ENCODE data around the gene AKT2. TPM values are rescaled to one million over a fixed set of nuclear protein-coding genes. Genes with fewer than 3 reads are reported as not detected.

Gene AKT2
- total RNA-seq, 4 donors from 2014 or later: 64.2 to 88.9 (median 72.8) TPM

- 83 to 85% methylated on average over 1 to 2 of the region's 13 CpGs for WGBS, 2 donors (ENCODE audit: low coverage in 1 of 2)
Observed at GRCh38 chr19:40323705-40324104, 38.6 kb upstream of the AKT2 start.

GRCh38 chr19:40322951-40323615 is 37.9 kb upstream of the AKT2 start:
- Histone ChIP-seq H3K9me3 (no peaks in the 10 kb centered on the region), H3K4me3 (no peak overlapping the region), H3K27me3 (no peaks in the 10 kb centered on the region), H3K27ac (no peak overlapping the region), H3K36me3 (peaks cover 0 to 95% of the 10 kb centered on the region in 2 donors), H3K4me1 (no peaks in the 10 kb centered on the region)
- no peak for TF ChIP-seq CTCF (IDR thresholded peaks at IDR 0.05)
- WGBS, 2 donors (ENCODE audit: low coverage in 1 of 2): 80% methylated on average over 1 of the region's 15 CpGs; no CpG with 5 or more reads in 1 of the 2 donors
- ATAC-seq: no peak

More at GRCh38 chr19:40323705-40324104, 38.6 kb upstream of the AKT2 start:
- peaks cover 0 to 96% of the 10 kb centered on the region in 2 donors for H3K36me3 ChIP-seq
- ATAC-seq: no peak
- no peak overlapping the region for H3K4me3 ChIP-seq
- no peaks in the 10 kb centered on the region for H3K27me3 ChIP-seq
- H3K9me3 ChIP-seq: no peaks in the 10 kb centered on the region
- TF ChIP-seq EP300 (IDR thresholded peaks at IDR 0.05) (no peak), POLR2A (IDR thresholded peaks at IDR 0.05) (no peak), POLR2AphosphoS5 (IDR thresholded peaks at IDR 0.05) (no peak), CTCF (IDR thresholded peaks at IDR 0.05) (no peak)
- H3K27ac ChIP-seq: no peak overlapping the region
- H3K4me1 ChIP-seq: no peaks in the 10 kb centered on the region

- H3K4me1 ChIP-seq: no peaks in the 10 kb centered on the region
- no peak for TF ChIP-seq CTCF (IDR thresholded peaks at IDR 0.05)
- TF ChIP-seq POLR2A (IDR thresholded peaks at IDR 0.05): no peak
- no peak for TF ChIP-seq POLR2AphosphoS5 (IDR thresholded peaks at IDR 0.05)
- no peak for TF ChIP-seq EP300 (IDR thresholded peaks at IDR 0.05)
- 100% methylated on average over 2 of the region's 7 CpGs; no CpG with 5 or more reads in 1 of the 2 donors for WGBS, 2 donors (ENCODE audit: low coverage in 1 of 2)
- no peaks in the 10 kb centered on the region for H3K27me3 ChIP-seq
- no peaks in the 10 kb centered on the region for H3K9me3 ChIP-seq
- H3K36me3 ChIP-seq: peaks cover 0 to 94% of the 10 kb centered on the region in 2 donors
- H3K27ac ChIP-seq: no peak overlapping the region
- no peak for ATAC-seq
- H3K4me3 ChIP-seq: no peak overlapping the region
Observed at GRCh38 chr19:40322271-40322610, 37.1 kb upstream of the AKT2 start.

- H3K4me1 ChIP-seq: no peaks in the 10 kb centered on the region
- H3K4me3 ChIP-seq: no peak overlapping the region
- WGBS, 2 donors (ENCODE audit: low coverage in 1 of 2): 82 to 100% methylated on average over 1 to 5 of the region's 27 CpGs
- TF ChIP-seq CTCF (IDR thresholded peaks at IDR 0.05): no peak
- no peak for TF ChIP-seq POLR2AphosphoS5 (IDR thresholded peaks at IDR 0.05)
- TF ChIP-seq POLR2A (IDR thresholded peaks at IDR 0.05): no peak
- no peak for TF ChIP-seq EP300 (IDR thresholded peaks at IDR 0.05)
- no peak for ATAC-seq
- H3K27me3 ChIP-seq: no peaks in the 10 kb centered on the region
- H3K9me3 ChIP-seq: no peaks in the 10 kb centered on the region
- no peak overlapping the region for H3K27ac ChIP-seq
- peaks cover 0 to 91% of the 10 kb centered on the region in 2 donors for H3K36me3 ChIP-seq
Observed at GRCh38 chr19:40321566-40322270, 36.6 kb upstream of the AKT2 start.

GRCh38 chr19:40321076-40321475 is 35.9 kb upstream of the AKT2 start:
- no peak for ATAC-seq
- TF ChIP-seq CTCF (IDR thresholded peaks at IDR 0.05) (no peak), POLR2AphosphoS5 (IDR thresholded peaks at IDR 0.05) (no peak), POLR2A (IDR thresholded peaks at IDR 0.05) (no peak), EP300 (IDR thresholded peaks at IDR 0.05) (no peak)
- peaks cover 0 to 90% of the 10 kb centered on the region in 2 donors for H3K36me3 ChIP-seq
- no peaks in the 10 kb centered on the region for H3K27me3 ChIP-seq
- H3K4me1 ChIP-seq: no peaks in the 10 kb centered on the region
- H3K9me3 ChIP-seq: no peaks in the 10 kb centered on the region
- no peak overlapping the region for H3K4me3 ChIP-seq
- no peak overlapping the region for H3K27ac ChIP-seq
- 91% methylated on average over 4 to 13 of the region's 18 CpGs for WGBS, 2 donors (ENCODE audit: low coverage in 1 of 2)

All from gastroesophageal sphincter (tissue), 4 donors.